ENCODE results near the gene DAZAP1. TPM values are rescaled to one million over a fixed set of nuclear protein-coding genes. Genes with fewer than 3 reads are reported as not detected.

The DAZAP1 gene
- total and polyA plus RNA-seq, 7 donors = 59.9 to 122 (median 90.9) TPM

DNA sequence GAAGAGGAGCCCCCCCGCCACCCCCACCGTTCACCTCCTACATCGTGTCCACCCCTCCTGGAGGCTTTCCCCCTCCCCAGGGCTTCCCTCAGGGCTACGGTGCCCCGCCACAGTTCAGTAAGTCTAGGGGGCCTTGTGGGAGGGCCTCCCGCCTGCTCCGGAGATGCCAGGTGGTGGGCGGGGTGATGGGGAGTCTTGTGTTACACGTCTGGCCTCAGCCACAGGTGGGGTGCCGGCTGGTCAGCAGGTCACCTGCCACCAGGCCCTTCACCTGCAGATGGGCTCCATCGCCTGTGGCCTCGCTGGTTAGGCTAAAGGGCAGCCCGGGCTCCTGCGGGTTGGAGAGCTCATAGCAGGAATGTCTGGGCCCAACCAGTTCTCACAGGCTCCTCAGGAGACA, 22.9 kb downstream of the DAZAP1 start:
- no peak for DNase-seq
- 81 to 86% (median 81%) methylated on average over 12 to 14 of the region's 14 CpGs for WGBS, 3 donors
- ATAC-seq = no peak
- H3K27me3 ChIP-seq (ENCODE audit: insufficient read depth in 3 of 3, low read length in 2 of 3) = no peaks in the 10 kb centered on the region
- TF ChIP-seq, protein P1, sequence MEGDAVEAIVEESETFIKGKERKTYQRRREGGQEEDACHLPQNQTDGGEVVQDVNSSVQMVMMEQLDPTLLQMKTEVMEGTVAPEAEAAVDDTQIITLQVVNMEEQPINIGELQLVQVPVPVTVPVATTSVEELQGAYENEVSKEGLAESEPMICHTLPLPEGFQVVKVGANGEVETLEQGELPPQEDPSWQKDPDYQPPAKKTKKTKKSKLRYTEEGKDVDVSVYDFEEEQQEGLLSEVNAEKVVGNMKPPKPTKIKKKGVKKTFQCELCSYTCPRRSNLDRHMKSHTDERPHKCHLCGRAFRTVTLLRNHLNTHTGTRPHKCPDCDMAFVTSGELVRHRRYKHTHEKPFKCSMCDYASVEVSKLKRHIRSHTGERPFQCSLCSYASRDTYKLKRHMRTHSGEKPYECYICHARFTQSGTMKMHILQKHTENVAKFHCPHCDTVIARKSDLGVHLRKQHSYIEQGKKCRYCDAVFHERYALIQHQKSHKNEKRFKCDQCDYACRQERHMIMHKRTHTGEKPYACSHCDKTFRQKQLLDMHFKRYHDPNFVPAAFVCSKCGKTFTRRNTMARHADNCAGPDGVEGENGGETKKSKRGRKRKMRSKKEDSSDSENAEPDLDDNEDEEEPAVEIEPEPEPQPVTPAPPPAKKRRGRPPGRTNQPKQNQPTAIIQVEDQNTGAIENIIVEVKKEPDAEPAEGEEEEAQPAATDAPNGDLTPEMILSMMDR (IDR thresholded peaks at IDR 0.05) = no peak
- H3K4me1 ChIP-seq = no peaks in the 10 kb centered on the region
- H3K4me3 ChIP-seq = no peak overlapping the region
- intact Hi-C loops (cut with DNase I) = no loop called here
- no peak overlapping the region for H3K27ac ChIP-seq
- no peaks in the 10 kb centered on the region for H3K9me3 ChIP-seq
- H3K36me3 ChIP-seq (ENCODE audit: insufficient read depth in 1 of 2, low read depth in 1 of 2) = peaks cover 14 to 100% of the 10 kb centered on the region in 2 donors

DNA sequence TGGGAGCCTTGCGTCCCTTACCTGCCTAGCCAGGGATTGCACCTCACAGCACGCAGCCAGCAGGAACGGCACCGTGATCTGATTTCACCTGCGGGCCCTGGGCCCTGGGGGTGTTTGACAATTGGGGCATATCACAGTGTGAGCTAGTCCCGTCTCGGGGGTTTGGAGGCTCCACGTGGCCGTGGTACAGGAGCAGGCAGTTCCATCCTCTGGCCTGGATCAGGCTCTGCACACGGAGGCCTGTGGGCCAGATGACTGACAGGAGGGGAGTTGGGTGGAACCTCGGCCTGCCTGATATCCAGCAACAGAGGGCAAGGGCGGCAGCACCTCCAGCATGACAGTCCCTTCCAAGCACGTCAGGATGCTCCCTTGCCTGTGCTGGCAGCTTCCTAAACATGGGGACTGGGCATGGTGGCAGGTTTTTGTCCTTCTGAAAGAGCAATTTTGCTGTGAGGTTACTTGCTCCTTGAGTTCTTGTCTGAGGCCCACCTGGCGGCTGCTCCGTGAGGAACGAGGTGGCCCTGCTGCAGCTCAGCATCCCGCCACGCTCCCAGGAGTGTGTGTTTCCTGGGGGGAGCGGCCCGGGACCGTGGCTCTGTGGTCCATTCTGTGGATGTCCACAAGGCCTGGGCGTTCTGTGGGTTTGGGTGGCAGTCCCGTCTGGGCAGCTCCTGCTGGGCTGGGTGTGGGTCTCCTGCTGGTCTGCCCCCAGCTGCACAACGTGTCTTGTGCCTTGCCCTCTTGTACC, 24.5 kb downstream of the DAZAP1 start:
- no peak overlapping the region for H3K27ac ChIP-seq
- H3K9me3 ChIP-seq = no peaks in the 10 kb centered on the region
- WGBS, 3 donors = 86 to 91% (median 88%) methylated on average over 24 of the region's 24 CpGs
- no peaks in the 10 kb centered on the region for H3K27me3 ChIP-seq (ENCODE audit: insufficient read depth in 3 of 3, low read length in 2 of 3)
- TF ChIP-seq, protein P1 (IDR thresholded peaks at IDR 0.05) = no peak
- intact Hi-C loops (cut with DNase I) = no loop called here
- no peak for ATAC-seq
- peaks cover 10 to 89% of the 10 kb centered on the region in 2 donors for H3K36me3 ChIP-seq (ENCODE audit: insufficient read depth in 1 of 2, low read depth in 1 of 2)
- H3K4me3 ChIP-seq = no peak overlapping the region
- DNase-seq = no peak
- peaks cover 8% of the 10 kb centered on the region for H3K4me1 ChIP-seq

DNA sequence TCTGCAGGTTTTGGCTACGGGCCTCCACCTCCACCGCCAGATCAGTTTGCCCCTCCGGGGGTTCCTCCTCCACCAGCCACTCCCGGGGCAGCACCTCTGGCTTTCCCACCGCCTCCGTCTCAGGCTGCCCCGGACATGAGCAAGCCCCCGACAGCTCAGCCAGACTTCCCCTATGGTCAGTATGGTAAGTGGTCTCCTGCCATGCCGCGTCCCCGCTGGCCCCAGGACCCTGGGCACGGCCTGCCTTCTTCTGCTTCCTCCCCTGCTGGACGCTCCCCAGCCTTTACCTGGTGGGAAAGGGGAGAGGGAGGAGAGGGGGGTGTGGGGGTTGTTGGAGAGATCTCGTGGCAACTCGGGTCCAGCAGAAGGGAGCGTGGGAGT, 25.1 kb downstream of the DAZAP1 start:
- Histone ChIP-seq H3K4me3 (no peak overlapping the region), H3K4me1 (peaks cover 14% of the 10 kb centered on the region), H3K27ac (no peak overlapping the region), H3K27me3 (ENCODE audit: insufficient read depth in 3 of 3, low read length in 2 of 3) (no peaks in the 10 kb centered on the region), H3K36me3 (ENCODE audit: insufficient read depth in 1 of 2, low read depth in 1 of 2) (peaks cover 10 to 84% of the 10 kb centered on the region in 2 donors), H3K9me3 (no peaks in the 10 kb centered on the region)
- 89 to 92% (median 90%) methylated on average over 16 of the region's 16 CpGs for WGBS, 3 donors
- DNase-seq = no peak
- TF ChIP-seq, protein P1 (IDR thresholded peaks at IDR 0.05) = no peak
- intact Hi-C loops (cut with DNase I) = no loop called here
- no peak for ATAC-seq

DNA sequence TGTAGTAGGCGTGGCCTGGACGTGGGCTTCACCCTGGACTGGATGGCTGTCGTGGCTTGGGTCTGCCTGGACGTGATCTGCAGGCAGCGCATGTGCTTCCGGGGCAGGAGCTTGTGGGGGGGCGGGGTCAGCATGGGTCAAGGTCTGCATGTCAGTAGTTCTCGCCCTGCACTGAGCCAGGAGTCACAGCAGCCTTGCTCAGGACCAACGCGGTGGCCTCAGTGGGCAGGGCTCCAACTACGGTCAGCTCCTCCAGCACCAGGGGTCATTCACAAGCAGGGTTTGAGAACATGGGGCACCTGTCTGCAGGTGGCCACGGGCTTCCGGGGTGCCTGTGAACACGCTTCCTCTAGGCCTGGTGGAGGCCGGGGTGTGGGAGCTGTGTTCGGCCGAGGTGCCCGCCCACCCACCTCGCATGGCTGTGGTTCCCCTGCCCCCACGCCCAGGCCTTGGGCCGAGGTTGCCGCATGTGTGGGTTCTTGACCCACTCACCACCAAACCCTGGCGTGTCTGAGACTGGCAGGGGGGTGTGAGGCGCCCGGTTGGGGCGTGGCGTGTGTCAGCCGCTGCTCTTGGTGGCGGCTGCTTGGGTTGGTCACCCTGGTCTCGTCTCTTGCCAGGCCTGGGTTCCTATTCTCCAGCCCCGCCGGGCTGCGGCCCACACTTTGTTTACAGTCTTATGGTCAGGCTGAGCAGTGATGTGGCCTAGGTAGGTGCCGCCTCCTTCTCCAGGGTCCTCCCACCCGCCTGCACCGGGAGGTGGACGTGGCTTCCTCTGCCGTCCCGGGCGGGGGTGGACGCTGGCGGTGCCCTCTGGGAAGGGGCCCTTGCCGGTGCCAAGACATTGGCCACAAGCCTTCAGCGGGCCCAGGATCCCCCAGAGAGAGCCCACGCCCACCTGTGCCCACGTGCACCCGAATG, 26.0 kb downstream of the DAZAP1 start:
- Histone ChIP-seq H3K27ac (no peak overlapping the region), H3K4me1 (peaks cover 20% of the 10 kb centered on the region), H3K27me3 (ENCODE audit: insufficient read depth in 3 of 3, low read length in 2 of 3) (no peaks in the 10 kb centered on the region), H3K36me3 (ENCODE audit: insufficient read depth in 1 of 2, low read depth in 1 of 2) (peaks cover 10 to 75% of the 10 kb centered on the region in 2 donors), H3K9me3 (no peaks in the 10 kb centered on the region), H3K4me3 (no peak overlapping the region)
- intact Hi-C loops (cut with DNase I) = no loop called here
- TF ChIP-seq, protein P1 (IDR thresholded peaks at IDR 0.05) = no peak
- 82 to 88% (median 86%) methylated on average over 41 to 47 of the region's 47 CpGs for WGBS, 3 donors
- ATAC-seq (no peak), DNase-seq (no peak)
